ENCODE data around the gene MRPL50. TPM values are rescaled to one million over a fixed set of nuclear protein-coding genes. Genes with fewer than 3 reads are reported as not detected.
"Not testable (repeated sequence)": the region's sequence is repeated elsewhere in the genome, so short reads cannot be mapped to it uniquely, and the experiment has no call there.

Gene MRPL50
- polyA plus RNA-seq, 1 donor, result 15.5 TPM

GRCh38 chr9:101418518-101419430 lies 20.4 kb upstream of the MRPL50 start:
- DNase-seq (ENCODE audit: low read depth), result no peak

- no peak for DNase-seq (ENCODE audit: low read depth)
These were observed 19.6 kb upstream of the MRPL50 start for GRCh38 chr9:101417977-101418376.

- DNase-seq (ENCODE audit: low read depth), result no peak
These were observed 19.0 kb upstream of the MRPL50 start for GRCh38 chr9:101417389-101417788.

- DNase-seq (ENCODE audit: low read depth), result no peak
These were observed 17.2 kb upstream of the MRPL50 start for GRCh38 chr9:101415578-101415977.

GRCh38 chr9:101414839-101415238 lies 16.4 kb upstream of the MRPL50 start:
- no peak for DNase-seq (ENCODE audit: low read depth)

GRCh38 chr9:101409079-101409477 lies 10.7 kb upstream of the MRPL50 start:
- no peak for DNase-seq (ENCODE audit: low read depth)

GRCh38 chr9:101408374-101409078 lies 10.1 kb upstream of the MRPL50 start:
- no peak for DNase-seq (ENCODE audit: low read depth)

- DNase-seq (ENCODE audit: low read depth), result no peak
These were observed 5.3 kb upstream of the MRPL50 start for GRCh38 chr9:101403516-101404285.

GRCh38 chr9:101400120-101400519 lies 1.7 kb upstream of the MRPL50 start:
- no peak for DNase-seq (ENCODE audit: low read depth)

- DNase-seq (ENCODE audit: low read depth), result no peak
These were observed 1.2 kb upstream of the MRPL50 start for GRCh38 chr9:101399643-101399970.

GRCh38 chr9:101398930-101399642 lies 668 bp upstream of the MRPL50 start:
- DNase-seq (ENCODE audit: low read depth), result no peak

- DNase-seq (ENCODE audit: low read depth), result no peak
These were observed 711 bp downstream of the MRPL50 start for GRCh38 chr9:101397746-101398067.

GRCh38 chr9:101394687-101395086 lies 3.7 kb downstream of the MRPL50 start:
- DNase-seq (ENCODE audit: low read depth), result no peak

GRCh38 chr9:101393135-101393534 lies 5.3 kb downstream of the MRPL50 start:
- no peak for DNase-seq (ENCODE audit: low read depth)

GRCh38 chr9:101388507-101388993 lies 9.9 kb downstream of the MRPL50 start:
- no peak for DNase-seq (ENCODE audit: low read depth)

- DNase-seq (ENCODE audit: low read depth), result no peak
These were observed 10.4 kb downstream of the MRPL50 start for GRCh38 chr9:101387871-101388506.

- not testable (repeated sequence) for DNase-seq (ENCODE audit: low read depth)
These were observed 13.4 kb downstream of the MRPL50 start, which contains the start of gene BAAT for GRCh38 chr9:101384873-101385536. Gene BAAT (minus strand): TSS chr9:101385006. CDS start chr9:101371404, 13,602 bp downstream.

GRCh38 chr9:101383361-101383760 lies 15.1 kb downstream of the MRPL50 start:
- DNase-seq (ENCODE audit: low read depth), result no peak

GRCh38 chr9:101381833-101382342 lies 16.5 kb downstream of the MRPL50 start:
- no peak for DNase-seq (ENCODE audit: low read depth)

- no peak for DNase-seq (ENCODE audit: low read depth)
These were observed 17.3 kb downstream of the MRPL50 start for GRCh38 chr9:101381118-101381517.
